Prostate gland (tissue), 2 donors: ENCODE measurements around the gene PDE4D.
A peak's percentile ranks its signal among the peaks of the same experiment; 100 is the strongest.

Experiments used
- CTCF ChIP-seq, 4 experiments: fragments of 200-600 bp in 2 of 4; fragments of 450-650 bp in 2 of 4; sonication (generic) in 2 of 4; IDR thresholded peaks; 1 replicate in 3 of 4; 2 replicates in 1 of 4; pipeline ENCODE4 v1.5.1; 2016 to 2019; ENCODE audit warnings: antibody characterized with exemption in 4 of 4, mild to moderate bottlenecking in 2 of 4, moderate library complexity in 2 of 4
- POLR2AphosphoS5 ChIP-seq: sonication (generic); formaldehyde crosslinking; IDR thresholded peaks from one replicate; pipeline ENCODE4 v1.6.1; 2017; ENCODE audit warnings: antibody characterized with exemption

DNA sequence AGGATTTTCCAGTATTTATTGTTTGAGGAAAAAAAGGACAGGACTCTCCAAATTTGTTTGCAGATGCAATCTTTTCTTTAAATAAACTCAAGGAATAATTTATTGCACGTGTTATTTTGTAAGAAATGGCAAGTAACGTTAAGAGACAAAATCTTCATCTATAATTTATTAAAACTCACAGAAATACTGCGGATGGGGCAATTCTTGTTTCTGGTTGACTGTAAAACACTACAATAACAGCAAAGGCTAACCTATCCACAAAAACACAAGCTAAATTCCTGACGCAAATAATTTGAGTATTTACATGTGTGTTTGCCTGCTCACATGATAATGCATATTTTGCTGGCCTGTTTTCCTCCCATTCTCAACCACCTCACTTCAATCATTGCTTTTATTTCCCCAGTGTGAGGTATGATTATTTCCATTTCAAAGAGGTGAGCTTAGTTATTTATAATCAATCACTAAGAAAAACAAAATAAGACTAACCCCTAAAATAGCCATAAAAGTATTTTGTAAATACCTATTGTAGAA is 619.4 kb downstream of the PDE4D start:
- TF ChIP-seq CTCF (IDR thresholded peaks at IDR 0.05): no peak
- peak; percentile 22 for TF ChIP-seq POLR2AphosphoS5
